Naive thymus-derived CD4-positive, alpha-beta T cell (primary cell): Measurements from ENCODE around the gene CHRM1. TPM values are rescaled to one million over a fixed set of nuclear protein-coding genes. Genes with fewer than 3 reads are reported as not detected.

Experiments used
- ATAC-seq: fragments of 150-1000 bp; cut with Tn5 transposase; 2 replicates; pipeline ENCODE4 v1.10.0; 2021; ENCODE audit warnings: mild to moderate bottlenecking, moderate library complexity
- CTCF ChIA-PET: fragments of 350-600 bp; sonication (Branson Sonifier 250); formaldehyde crosslinking; loops from one replicate; lab custom pipeline; 2021; ENCODE audit warnings: antibody characterized with exemption; lab: Charles Lee
- POLR2A ChIA-PET: fragments of 350-600 bp; sonication (Branson Sonifier 250); formaldehyde crosslinking; loops from one replicate; lab custom pipeline; 2021; ENCODE audit warnings: antibody characterized with exemption, inconsistent platforms; lab: Charles Lee
- DNase-seq, 9 donors: peaks; one replicate each; pipeline versions ENCODE4 v3.0.0 to v3.0.0-alpha.2; 2020 to 2022; ENCODE audit warnings: mixed read lengths in 1 of 9
- H3K27ac ChIP-seq: one replicate; pipeline ENCODE4 v1.7.0; 2013; ENCODE audit warnings: mild to moderate bottlenecking, low read depth, low read length, moderate library complexity
- H3K27me3 ChIP-seq, 2 donors: one replicate each; pipeline ENCODE4 v1.7.0; 2013; ENCODE audit warnings: low read length in 2 of 2, mild to moderate bottlenecking in 2 of 2, moderate library complexity in 2 of 2; ENCODE audit not compliant: control insufficient read depth in 2 of 2, insufficient read depth in 2 of 2
- H3K36me3 ChIP-seq, 3 experiments: 1 replicate in 2 of 3; 2 replicates in 1 of 3; pipeline ENCODE4 v1.7.0; 2013; ENCODE audit warnings: low read length in 3 of 3, mild to moderate bottlenecking in 3 of 3, moderate library complexity in 1 of 3; ENCODE audit not compliant: insufficient read depth in 3 of 3, control insufficient read depth in 2 of 3
- H3K4me1 ChIP-seq, 2 donors: one replicate each; pipeline ENCODE4 v1.7.0; 2013; ENCODE audit warnings: low read length in 2 of 2, mild to moderate bottlenecking in 2 of 2, moderate library complexity in 1 of 2; ENCODE audit not compliant: control insufficient read depth in 2 of 2, insufficient read depth in 2 of 2
- H3K4me3 ChIP-seq: 2 replicates; pipeline ENCODE4 v1.7.0; 2013; ENCODE audit warnings: mild to moderate bottlenecking, low read length
- H3K9me3 ChIP-seq, 3 experiments: 1 replicate in 2 of 3; 2 replicates in 1 of 3; pipeline ENCODE4 v1.7.0; 2013; ENCODE audit warnings: low read length in 3 of 3; ENCODE audit not compliant: control insufficient read depth in 2 of 3
- H3K27ac Mint-ChIP-seq, 9 donors: one replicate each; pipeline ENCODE4 v1.8.0; 2020 to 2022; ENCODE audit warnings: mixed read lengths in 9 of 9, mild to moderate bottlenecking in 8 of 9, moderate library complexity in 5 of 9, inconsistent platforms in 2 of 9
- H3K27me3 Mint-ChIP-seq, 5 donors: one replicate each; pipeline ENCODE4 v1.8.0; 2021 to 2022; ENCODE audit warnings: mixed read lengths in 5 of 5, mild to moderate bottlenecking in 1 of 5
- H3K36me3 Mint-ChIP-seq, 5 donors: one replicate each; pipeline ENCODE4 v1.8.0; 2020 to 2022; ENCODE audit warnings: mixed read lengths in 5 of 5, mild to moderate bottlenecking in 3 of 5, inconsistent platforms in 1 of 5
- H3K4me1 Mint-ChIP-seq, 7 donors: one replicate each; pipeline ENCODE4 v1.8.0; 2020 to 2022; ENCODE audit warnings: mixed read lengths in 7 of 7, mild to moderate bottlenecking in 3 of 7, inconsistent platforms in 1 of 7
- H3K4me3 Mint-ChIP-seq, 10 donors: one replicate each; pipeline ENCODE4 v1.8.0; 2020 to 2022; ENCODE audit warnings: mild to moderate bottlenecking in 10 of 10, mixed read lengths in 10 of 10, moderate library complexity in 6 of 10, inconsistent platforms in 2 of 10
- H3K9me3 Mint-ChIP-seq, 11 donors: one replicate each; pipeline ENCODE4 v1.8.0; 2020 to 2022; ENCODE audit warnings: mixed read lengths in 11 of 11, mild to moderate bottlenecking in 4 of 11, inconsistent platforms in 1 of 11, moderate library complexity in 1 of 11
- intact Hi-C, 2 donors: fragments of 100-400 bp; cut with micrococcal nuclease; formaldehyde crosslinking; loops; one replicate each; pipeline ENCODE4 v1.15.1; 2023
- polyA plus RNA-seq, 2 donors: library from polyadenylated mRNA; unstranded; fragments of 300-500 nt; fragmentation: Illumina TruSeq; gene quantifications; one replicate each; pipeline ENCODE4 v1.2.3, GENCODE V29; 2021
- total RNA-seq, 6 experiments: library from RNA in 5 of 6; stranded (reverse) in 5 of 6; gene quantifications; 1 replicate in 5 of 6; 2 replicates in 1 of 6; pipeline ENCODE4 v1.2.3 and lab custom pipeline; 2021 to 2026

Gene CHRM1
- total and polyA plus RNA-seq, 7 experiments from 2014 or later: not detected

DNA sequence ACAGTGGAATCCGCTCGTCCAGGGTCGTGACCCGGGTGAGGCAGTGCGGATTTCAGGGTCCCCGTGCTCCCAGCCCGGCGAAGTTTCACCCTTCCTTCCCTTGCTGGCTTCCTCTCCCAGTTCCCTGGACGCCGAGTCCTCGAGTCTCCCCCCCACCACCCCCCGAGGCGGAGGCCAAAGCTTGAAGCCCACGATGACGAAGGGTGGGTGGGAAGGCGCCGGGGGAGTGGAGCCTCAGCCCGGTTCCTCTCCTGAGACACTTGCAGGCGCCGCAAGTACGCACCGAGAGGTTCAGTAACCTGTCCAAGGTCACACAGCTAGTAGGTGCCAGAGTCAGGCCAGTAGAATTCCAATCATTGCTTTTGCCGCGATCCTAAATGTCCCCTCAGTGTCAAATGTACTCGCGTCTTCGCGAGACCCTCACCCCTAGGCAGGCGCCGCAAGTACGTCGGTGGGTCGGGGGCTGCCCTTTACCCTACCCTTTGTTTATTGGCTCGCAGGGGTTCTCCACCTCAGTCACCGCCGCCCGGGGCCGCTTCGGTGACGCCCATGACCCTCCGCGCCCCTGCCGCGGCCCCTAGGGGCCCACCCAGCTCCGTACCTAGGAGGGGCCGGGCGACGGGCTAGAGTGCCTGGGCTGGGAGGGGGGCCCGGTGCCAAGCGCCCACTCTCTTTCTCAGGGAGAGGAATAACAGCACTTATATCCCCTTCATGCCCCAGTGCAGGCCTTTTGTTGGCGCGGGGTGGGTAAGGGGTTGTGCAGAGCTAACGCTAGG is 5.7 kb upstream of the CHRM1 start:
- H3K36me3 Mint-ChIP-seq: no peaks in the 10 kb centered on the region
- H3K27me3 Mint-ChIP-seq: peaks cover 69 to 88% (median 72%) of the 10 kb centered on the region in 5 donors
- POLR2A ChIA-PET: interaction anchor here (0.7 kb wide), 1 partner anchor 219 kb away, joined by 3 read pairs; no protein-coding TSS in a partner anchor
- no peak for DNase-seq
- H3K36me3 ChIP-seq: no peaks in the 10 kb centered on the region
- no peak overlapping the region for H3K27ac Mint-ChIP-seq
- CTCF ChIA-PET: interaction anchor here (0.7 to 1.0 kb wide), 2 partner anchors 20 to 96 kb away, joined by 3 to 4 read pairs; no protein-coding TSS in a partner anchor
- peak overlapping the region; percentile 30 for H3K4me3 ChIP-seq
- intact Hi-C loops: no loop called here
- peaks cover 8 to 37% (median 24%) of the 10 kb centered on the region in 7 donors for H3K4me1 Mint-ChIP-seq
- peaks cover 0 to 3% (median 0%) of the 10 kb centered on the region in 11 donors for H3K9me3 Mint-ChIP-seq
- peak overlapping the region in 9 of 10 donors; percentile 59 to 88 (median 68) for H3K4me3 Mint-ChIP-seq
- no peak for ATAC-seq
- H3K9me3 ChIP-seq: no peaks in the 10 kb centered on the region
- H3K27ac ChIP-seq: no peak overlapping the region
- H3K27me3 ChIP-seq: peaks cover 0 to 17% of the 10 kb centered on the region in 2 donors
- H3K4me1 ChIP-seq: peaks cover 9 to 23% of the 10 kb centered on the region in 2 donors

DNA sequence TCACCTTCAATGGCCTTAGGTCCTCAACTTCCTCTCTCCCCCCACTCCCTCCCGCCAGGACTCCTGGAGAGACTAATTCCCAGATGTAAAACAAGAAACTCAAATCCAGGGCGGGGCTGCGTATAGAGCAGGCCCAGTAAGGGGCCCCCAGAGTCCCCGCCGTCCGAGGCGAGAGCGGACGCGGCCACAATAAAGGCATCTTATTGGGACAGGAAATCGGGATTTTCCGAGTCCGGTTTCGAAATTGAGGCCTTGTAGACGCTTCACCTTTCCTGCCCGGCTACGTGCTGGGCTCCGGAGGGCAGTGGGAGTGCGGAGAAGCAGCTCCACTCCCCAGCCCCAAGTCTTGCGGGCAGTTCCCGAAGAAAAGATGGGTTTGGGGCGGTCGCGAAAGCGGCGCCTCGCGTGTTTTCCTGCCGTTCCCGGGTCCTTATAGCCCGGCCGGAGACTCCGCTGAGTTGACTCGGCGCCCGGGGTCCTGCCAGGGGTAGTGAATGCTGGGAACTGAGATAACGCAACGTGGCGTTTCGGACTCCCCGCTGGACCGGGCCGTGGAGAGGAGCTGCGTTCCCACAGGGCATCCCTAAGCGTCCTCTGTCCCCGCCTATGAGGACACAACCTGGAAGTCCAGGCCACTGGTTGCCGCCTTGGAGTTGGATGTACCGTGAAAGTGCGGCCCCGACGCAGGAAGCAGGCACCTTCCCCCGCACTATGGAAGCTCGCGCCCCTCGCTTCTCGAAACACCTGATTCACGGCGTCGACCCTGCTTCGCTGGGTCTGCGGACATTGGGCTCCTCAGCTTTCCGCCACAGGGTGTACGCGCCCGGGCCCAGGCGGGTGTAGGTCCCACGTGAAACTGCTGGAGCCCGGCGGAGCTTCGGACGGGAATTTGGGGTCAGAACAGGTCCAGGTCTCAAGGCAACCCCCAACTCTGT is 4.8 kb upstream of the CHRM1 start:
- Histone ChIP-seq H3K27me3 (peaks cover 0 to 17% of the 10 kb centered on the region in 2 donors), H3K4me3 (peak overlapping the region; percentile 30)
- DNase-seq: no peak

DNA sequence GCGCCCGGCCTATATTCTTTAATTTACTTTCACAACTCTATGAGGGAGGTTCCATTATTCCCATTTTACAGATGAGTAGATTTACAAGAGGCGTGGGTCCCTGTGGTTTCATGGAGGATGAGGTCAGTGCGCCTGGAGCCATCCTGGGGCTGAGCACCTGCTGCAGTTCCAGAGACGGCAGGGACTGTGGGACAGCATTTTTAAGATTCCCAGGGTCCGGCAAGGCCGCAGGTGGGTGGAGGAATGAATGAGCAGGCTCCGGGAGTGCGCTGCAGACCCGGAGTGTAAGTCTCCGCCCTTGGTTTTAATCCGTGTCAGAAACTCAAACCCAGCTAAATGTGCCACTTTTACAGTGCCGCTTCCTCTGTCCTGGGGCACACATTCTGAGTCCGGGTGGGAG is 4.1 kb upstream of the CHRM1 start:
- POLR2A ChIA-PET: no interaction called here
- Histone ChIP-seq H3K9me3 (no peaks in the 10 kb centered on the region), H3K4me3 (no peak overlapping the region), H3K36me3 (no peaks in the 10 kb centered on the region), H3K27me3 (peaks cover 0 to 17% of the 10 kb centered on the region in 2 donors), H3K27ac (no peak overlapping the region), H3K4me1 (peaks cover 9 to 23% of the 10 kb centered on the region in 2 donors)
- peaks cover 59 to 91% (median 62%) of the 10 kb centered on the region in 5 donors for H3K27me3 Mint-ChIP-seq
- H3K27ac Mint-ChIP-seq: no peak overlapping the region
- peaks cover 8 to 37% (median 24%) of the 10 kb centered on the region in 7 donors for H3K4me1 Mint-ChIP-seq
- ATAC-seq (no peak), DNase-seq (no peak)
- CTCF ChIA-PET: interaction anchor here (1.4 kb wide), 1 partner anchor 20 kb away, joined by 3 read pairs; no protein-coding TSS in a partner anchor
- H3K9me3 Mint-ChIP-seq: peaks cover 0 to 3% (median 0%) of the 10 kb centered on the region in 11 donors
- H3K4me3 Mint-ChIP-seq: peak overlapping the region; percentile 5 to 88 (median 66)
- H3K36me3 Mint-ChIP-seq: no peaks in the 10 kb centered on the region
- intact Hi-C loops: no loop called here

More for the DNA sequence above, 4.8 kb upstream of the CHRM1 start:
- Histone ChIP-seq H3K4me1 (peaks cover 9 to 23% of the 10 kb centered on the region in 2 donors), H3K9me3 (no peaks in the 10 kb centered on the region), H3K36me3 (no peaks in the 10 kb centered on the region), H3K27ac (no peak overlapping the region)
- H3K27ac Mint-ChIP-seq: no peak overlapping the region
- peaks cover 0 to 3% (median 0%) of the 10 kb centered on the region in 11 donors for H3K9me3 Mint-ChIP-seq
- ChIA-PET CTCF (interaction anchor here (1.0 kb wide), 1 partner anchor 19 kb away, joined by 4 read pairs; no protein-coding TSS in a partner anchor), POLR2A (interaction anchor here (0.7 kb wide), 1 partner anchor 218 kb away, joined by 3 read pairs; no protein-coding TSS in a partner anchor)
- peaks cover 8 to 37% (median 24%) of the 10 kb centered on the region in 7 donors for H3K4me1 Mint-ChIP-seq
- intact Hi-C loops: no loop called here
- peaks cover 65 to 90% (median 68%) of the 10 kb centered on the region in 5 donors for H3K27me3 Mint-ChIP-seq
- H3K4me3 Mint-ChIP-seq: peak overlapping the region; percentile 23 to 88 (median 66)
- no peak for ATAC-seq
- H3K36me3 Mint-ChIP-seq: no peaks in the 10 kb centered on the region

- Histone ChIP-seq H3K27me3 (peaks cover 0 to 17% of the 10 kb centered on the region in 2 donors), H3K9me3 (no peaks in the 10 kb centered on the region), H3K36me3 (no peaks in the 10 kb centered on the region), H3K4me1 (peaks cover 9 to 23% of the 10 kb centered on the region in 2 donors), H3K4me3 (peak overlapping the region; percentile 61), H3K27ac (no peak overlapping the region)
- ChIA-PET POLR2A (interaction anchor here (1.1 kb wide), 1 partner anchor 43 kb away, joined by 3 read pairs; the partner anchor contains the start of gene SLC3A2), CTCF (interaction anchor here (0.5 to 1.4 kb wide), 5 partner anchors 18 to 714 kb away, joined by 3 to 5 read pairs (median 3); no protein-coding TSS in a partner anchor)
- peaks cover 52 to 90% (median 53%) of the 10 kb centered on the region in 5 donors for H3K27me3 Mint-ChIP-seq
- intact Hi-C loops: no loop called here
- DNase-seq (peak in 5 of 9 donors; percentile 33 to 46 (median 42)), ATAC-seq (peak; percentile 64)
- H3K9me3 Mint-ChIP-seq: peaks cover 0 to 2% (median 0%) of the 10 kb centered on the region in 11 donors
- no peaks in the 10 kb centered on the region for H3K36me3 Mint-ChIP-seq
- peak overlapping the region; percentile 33 to 88 (median 78) for H3K4me3 Mint-ChIP-seq
- peaks cover 8 to 37% (median 24%) of the 10 kb centered on the region in 7 donors for H3K4me1 Mint-ChIP-seq
- peak overlapping the region in 2 of 9 donors; percentile 45 to 69 for H3K27ac Mint-ChIP-seq
These were observed 2.6 kb upstream of the CHRM1 start for GRCh38 chr11:62923601-62924411.

GRCh38 chr11:62922653-62923431 is 1.7 kb upstream of the CHRM1 start:
- peaks cover 0 to 1% (median 0%) of the 10 kb centered on the region in 11 donors for H3K9me3 Mint-ChIP-seq
- Histone ChIP-seq H3K4me3 (no peak overlapping the region), H3K27ac (no peak overlapping the region), H3K4me1 (peaks cover 9 to 23% of the 10 kb centered on the region in 2 donors), H3K27me3 (peaks cover 0 to 14% of the 10 kb centered on the region in 2 donors), H3K9me3 (no peaks in the 10 kb centered on the region), H3K36me3 (no peaks in the 10 kb centered on the region)
- H3K27me3 Mint-ChIP-seq: peaks cover 42 to 87% (median 44%) of the 10 kb centered on the region in 5 donors
- peak in 1 of 9 donors; percentile 52 for DNase-seq
- peak overlapping the region in 1 of 9 donors; percentile 63 for H3K27ac Mint-ChIP-seq
- ATAC-seq: no peak
- no peaks in the 10 kb centered on the region for H3K36me3 Mint-ChIP-seq
- ChIA-PET CTCF (no interaction called here), POLR2A (interaction anchor here (0.5 to 0.6 kb wide), 2 partner anchors 41 to 45 kb away, joined by 3 read pairs; no protein-coding TSS in a partner anchor)
- peak overlapping the region in 9 of 10 donors; percentile 58 to 88 (median 73) for H3K4me3 Mint-ChIP-seq
- intact Hi-C loops: no loop called here
- peaks cover 8 to 37% (median 24%) of the 10 kb centered on the region in 7 donors for H3K4me1 Mint-ChIP-seq
